ENCODE measurements around the gene PPFIA2. TPM values are rescaled to one million over a fixed set of nuclear protein-coding genes. Genes with fewer than 3 reads are reported as not detected.

PPFIA2 gene
- total RNA-seq, 4 donors from 2014 or later: 5.4 to 19.5 (median 18.5) TPM; not detected in 1

DNA sequence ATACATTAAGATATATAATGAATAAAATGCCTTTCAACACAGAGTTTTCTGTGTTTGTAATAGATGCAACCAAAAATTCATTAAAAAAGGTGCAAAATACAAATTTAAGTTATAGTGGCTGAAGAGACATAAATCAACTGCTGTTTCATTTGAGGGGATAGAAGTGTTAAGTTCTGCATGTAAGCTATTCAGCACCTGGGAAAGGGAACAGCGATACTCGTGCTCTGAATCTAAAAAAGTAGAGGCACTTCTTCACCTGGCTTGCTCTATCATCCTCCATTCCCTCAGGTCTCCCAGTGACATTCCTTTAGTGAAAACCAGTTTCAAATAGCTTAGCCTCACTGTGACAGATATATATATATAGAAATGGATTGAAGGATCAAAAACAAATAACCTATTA lies 458.7 kb downstream of the PPFIA2 start:
- Histone ChIP-seq H3K4me1 (no peaks in the 10 kb centered on the region), H3K27me3 (no peaks in the 10 kb centered on the region), H3K9me3 (no peaks in the 10 kb centered on the region), H3K4me3 (no peak overlapping the region), H3K36me3 (no peaks in the 10 kb centered on the region), H3K27ac (no peak overlapping the region)
- no peak for TF ChIP-seq POLR2A (IDR thresholded peaks at IDR 0.05)
- TF ChIP-seq, protein P1, sequence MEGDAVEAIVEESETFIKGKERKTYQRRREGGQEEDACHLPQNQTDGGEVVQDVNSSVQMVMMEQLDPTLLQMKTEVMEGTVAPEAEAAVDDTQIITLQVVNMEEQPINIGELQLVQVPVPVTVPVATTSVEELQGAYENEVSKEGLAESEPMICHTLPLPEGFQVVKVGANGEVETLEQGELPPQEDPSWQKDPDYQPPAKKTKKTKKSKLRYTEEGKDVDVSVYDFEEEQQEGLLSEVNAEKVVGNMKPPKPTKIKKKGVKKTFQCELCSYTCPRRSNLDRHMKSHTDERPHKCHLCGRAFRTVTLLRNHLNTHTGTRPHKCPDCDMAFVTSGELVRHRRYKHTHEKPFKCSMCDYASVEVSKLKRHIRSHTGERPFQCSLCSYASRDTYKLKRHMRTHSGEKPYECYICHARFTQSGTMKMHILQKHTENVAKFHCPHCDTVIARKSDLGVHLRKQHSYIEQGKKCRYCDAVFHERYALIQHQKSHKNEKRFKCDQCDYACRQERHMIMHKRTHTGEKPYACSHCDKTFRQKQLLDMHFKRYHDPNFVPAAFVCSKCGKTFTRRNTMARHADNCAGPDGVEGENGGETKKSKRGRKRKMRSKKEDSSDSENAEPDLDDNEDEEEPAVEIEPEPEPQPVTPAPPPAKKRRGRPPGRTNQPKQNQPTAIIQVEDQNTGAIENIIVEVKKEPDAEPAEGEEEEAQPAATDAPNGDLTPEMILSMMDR (IDR thresholded peaks at IDR 0.05): no peak
- intact Hi-C loops (cut with DNase I; ENCODE audit: low total_unique reads): no loop called here
- DNase-seq: no peak

DNA sequence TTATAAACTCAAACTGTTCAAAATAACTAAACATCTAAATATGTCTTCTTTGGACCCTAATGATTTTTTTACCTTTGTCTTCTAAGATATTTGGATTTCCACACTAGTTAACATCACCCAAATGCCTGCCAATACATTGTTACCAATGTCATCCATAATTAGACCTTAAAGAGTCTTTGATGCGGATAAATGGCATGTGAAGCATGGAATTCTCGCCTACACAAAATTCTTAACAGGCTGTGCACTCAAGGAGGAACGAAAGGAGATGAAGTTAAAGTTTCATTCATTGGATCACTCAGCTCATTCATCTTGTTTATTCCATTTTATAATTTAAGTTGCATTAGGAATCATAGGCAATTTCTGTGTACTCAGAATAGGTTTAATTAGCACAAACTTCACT lies 461.5 kb downstream of the PPFIA2 start:
- intact Hi-C loops (cut with DNase I; ENCODE audit: low total_unique reads): no loop called here
- DNase-seq: no peak
- Histone ChIP-seq H3K36me3 (peaks cover 0 to 2% of the 10 kb centered on the region in 2 donors), H3K4me3 (no peak overlapping the region), H3K27me3 (no peaks in the 10 kb centered on the region), H3K27ac (no peak overlapping the region), H3K4me1 (no peaks in the 10 kb centered on the region), H3K9me3 (no peaks in the 10 kb centered on the region)
- TF ChIP-seq, protein P1 (IDR thresholded peaks at IDR 0.05): no peak
- TF ChIP-seq POLR2A (IDR thresholded peaks at IDR 0.05): no peak

DNA sequence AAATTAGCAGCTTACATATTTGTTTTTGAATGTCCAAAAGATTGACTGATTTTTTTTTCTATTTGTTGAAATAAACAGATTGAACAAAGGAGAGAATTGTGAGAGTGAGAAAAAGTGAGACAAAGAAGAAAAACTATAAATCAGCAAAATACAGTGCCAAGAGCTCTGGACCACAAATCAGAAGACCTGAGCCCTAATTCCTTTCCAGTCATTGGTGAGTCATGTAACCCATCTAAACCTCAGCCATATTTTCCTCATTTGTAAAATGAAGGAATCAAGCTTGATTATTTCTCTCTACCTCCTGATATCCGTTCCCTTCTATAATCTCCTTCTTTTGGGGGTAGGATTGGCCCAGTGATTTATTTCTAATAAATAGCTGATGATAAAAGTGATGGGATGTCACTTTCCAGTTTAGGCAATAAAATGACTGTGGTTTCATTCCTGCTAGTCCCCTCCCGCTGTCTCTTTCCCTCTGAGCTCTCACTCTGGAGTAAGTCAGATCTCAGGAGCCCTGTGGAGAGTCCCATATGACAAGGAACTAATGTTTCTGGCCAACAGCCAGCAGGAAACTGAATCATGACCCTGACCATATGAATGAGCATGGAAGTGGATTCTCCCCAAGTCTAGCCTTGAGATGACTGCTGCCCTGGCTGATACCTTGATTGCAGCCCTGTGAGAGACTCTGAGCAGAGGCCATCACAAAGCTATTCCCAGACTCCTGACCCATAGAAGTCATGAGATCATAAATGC lies 462.4 kb downstream of the PPFIA2 start:
- intact Hi-C loops (cut with DNase I; ENCODE audit: low total_unique reads): no loop called here
- H3K27ac ChIP-seq: no peak overlapping the region
- peaks cover 0 to 2% of the 10 kb centered on the region in 2 donors for H3K36me3 ChIP-seq
- DNase-seq: no peak
- TF ChIP-seq, protein P1 (IDR thresholded peaks at IDR 0.05): no peak
- no peak for TF ChIP-seq POLR2A (IDR thresholded peaks at IDR 0.05)
- no peaks in the 10 kb centered on the region for H3K27me3 ChIP-seq
- H3K4me1 ChIP-seq: no peaks in the 10 kb centered on the region
- no peaks in the 10 kb centered on the region for H3K9me3 ChIP-seq
- no peak overlapping the region for H3K4me3 ChIP-seq

DNA sequence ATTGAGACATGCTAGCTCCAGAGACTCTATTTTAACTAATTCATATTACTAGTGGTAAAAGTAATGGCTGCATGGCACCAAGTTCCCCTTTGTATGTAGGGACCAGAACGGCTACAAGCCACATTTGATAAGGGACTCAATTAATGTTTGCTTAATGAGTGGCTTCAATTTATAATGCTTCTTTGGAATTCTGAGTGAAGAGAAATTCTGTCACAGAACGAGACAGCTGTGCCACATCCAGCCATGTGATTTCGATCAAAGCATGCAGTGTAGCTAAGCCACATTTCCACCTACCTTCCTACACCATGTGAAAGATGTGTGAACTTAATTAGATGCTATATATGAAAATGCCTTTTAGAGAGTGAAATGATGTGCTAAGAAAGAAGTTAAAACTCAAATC lies 463.9 kb downstream of the PPFIA2 start:
- Histone ChIP-seq H3K4me1 (no peaks in the 10 kb centered on the region), H3K36me3 (peaks cover 0 to 2% of the 10 kb centered on the region in 2 donors), H3K9me3 (no peaks in the 10 kb centered on the region), H3K27ac (no peak overlapping the region), H3K4me3 (no peak overlapping the region), H3K27me3 (peaks cover 0 to 3% of the 10 kb centered on the region in 2 donors)
- no peak for DNase-seq
- intact Hi-C loops (cut with DNase I; ENCODE audit: low total_unique reads): no loop called here
- TF ChIP-seq, protein P1 (IDR thresholded peaks at IDR 0.05): no peak
- TF ChIP-seq POLR2A (IDR thresholded peaks at IDR 0.05): no peak

DNA sequence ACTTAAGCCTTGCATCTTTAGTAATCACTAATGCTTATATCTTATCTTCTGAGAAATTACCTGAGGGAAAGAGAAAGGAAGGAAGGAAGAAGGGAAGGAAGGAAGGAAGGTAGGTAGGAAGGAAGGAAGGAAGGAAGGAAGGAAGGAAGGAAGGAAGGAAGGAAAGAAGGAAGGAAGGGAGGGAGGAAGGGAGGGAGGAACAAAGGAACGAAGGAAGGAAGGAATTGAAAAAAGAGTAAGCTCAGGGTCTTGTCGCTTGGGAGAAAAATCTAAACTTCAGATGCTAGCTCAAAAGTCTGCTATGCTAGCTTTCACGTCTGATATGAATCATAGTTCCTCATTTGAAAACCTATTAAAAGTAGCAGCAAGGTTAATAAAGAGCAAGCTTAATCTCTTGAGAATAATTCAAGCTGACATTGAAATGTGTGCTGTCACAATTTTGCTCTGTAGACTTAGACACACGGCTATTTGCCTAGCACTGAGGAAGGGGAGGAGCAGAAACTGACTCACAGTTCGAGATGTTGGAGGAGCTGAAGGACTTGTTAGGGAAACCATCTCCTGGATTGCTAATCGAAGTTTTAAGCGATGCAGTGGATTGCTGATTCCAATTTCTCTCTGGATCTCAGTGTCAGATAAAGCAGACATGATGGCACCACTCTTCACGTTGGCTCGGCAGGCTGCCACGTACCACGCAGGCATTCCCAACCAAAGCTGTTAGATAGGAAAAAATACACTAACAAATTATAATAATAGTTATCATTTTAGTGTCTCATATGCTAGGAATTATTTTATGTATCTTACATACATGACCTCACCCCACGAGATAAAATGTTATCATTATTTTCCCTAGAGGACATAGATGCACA lies 464.6 kb downstream of the PPFIA2 start:
- H3K4me1 ChIP-seq: no peaks in the 10 kb centered on the region
- H3K27ac ChIP-seq: no peak overlapping the region
- peaks cover 0 to 3% of the 10 kb centered on the region in 2 donors for H3K27me3 ChIP-seq
- TF ChIP-seq, protein P1 (IDR thresholded peaks at IDR 0.05): no peak
- TF ChIP-seq POLR2A (IDR thresholded peaks at IDR 0.05): no peak
- H3K36me3 ChIP-seq: peaks cover 0 to 2% of the 10 kb centered on the region in 2 donors
- no peaks in the 10 kb centered on the region for H3K9me3 ChIP-seq
- no peak overlapping the region for H3K4me3 ChIP-seq
- DNase-seq: no peak
- intact Hi-C loops (cut with DNase I; ENCODE audit: low total_unique reads): no loop called here
